ENCODE data around the gene SLC4A5.
"Not testable (repeated sequence)": the region's sequence is repeated elsewhere in the genome, so short reads cannot be mapped to it uniquely, and the experiment has no call there.

Gene SLC4A5

DNA sequence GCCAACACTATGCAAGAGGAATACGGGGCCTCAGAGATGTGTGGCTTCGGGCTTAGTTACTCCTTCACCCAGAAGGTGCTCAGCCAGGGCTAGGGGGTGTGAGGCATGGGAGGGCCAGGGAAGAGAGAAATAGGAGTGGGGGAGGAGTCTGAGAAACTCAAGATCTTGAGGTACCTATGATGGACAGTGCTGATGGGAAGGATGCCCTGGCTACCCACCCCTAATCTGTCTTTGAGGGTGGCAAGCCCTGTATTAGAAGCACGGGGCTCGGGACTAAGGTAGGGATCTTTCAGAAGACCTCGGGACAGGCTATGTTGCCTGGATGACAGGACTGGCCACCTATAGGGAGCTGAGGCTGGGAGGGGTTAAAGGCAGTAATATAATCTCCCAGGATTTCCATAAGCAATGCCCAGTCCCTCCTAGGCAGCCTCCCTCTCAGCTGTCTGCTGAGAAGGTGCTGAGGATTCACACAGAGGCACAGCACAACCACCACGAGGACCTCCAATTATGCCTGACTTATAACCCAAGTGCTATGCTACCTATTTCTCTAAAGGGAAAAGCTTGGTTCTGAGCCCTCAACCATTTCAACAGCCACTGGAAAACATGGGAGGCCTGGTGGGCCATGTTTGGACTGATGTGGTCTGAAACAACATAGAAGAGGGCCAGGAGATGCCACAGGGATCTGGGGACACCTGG, 121.5 kb downstream of the SLC4A5 start:
- TF ChIP-seq MYC (IDR thresholded peaks at IDR 0.05; ENCODE audit: low read depth, low read length) = no peak
- no peak for TF ChIP-seq CTCF (IDR thresholded peaks at IDR 0.05; ENCODE audit: low read depth, low read length)
- TF ChIP-seq MAX (IDR thresholded peaks at IDR 0.05; ENCODE audit: low read depth, low read length) = no peak
- TF ChIP-seq POLR2A (IDR thresholded peaks at IDR 0.05; ENCODE audit: extremely low read depth, insufficient read length) = no peak
- no peak overlapping the region for H3K4me3 ChIP-seq (ENCODE audit: low read depth, low read length)
- DNase-seq (ENCODE audit: low read depth) = no peak

DNA sequence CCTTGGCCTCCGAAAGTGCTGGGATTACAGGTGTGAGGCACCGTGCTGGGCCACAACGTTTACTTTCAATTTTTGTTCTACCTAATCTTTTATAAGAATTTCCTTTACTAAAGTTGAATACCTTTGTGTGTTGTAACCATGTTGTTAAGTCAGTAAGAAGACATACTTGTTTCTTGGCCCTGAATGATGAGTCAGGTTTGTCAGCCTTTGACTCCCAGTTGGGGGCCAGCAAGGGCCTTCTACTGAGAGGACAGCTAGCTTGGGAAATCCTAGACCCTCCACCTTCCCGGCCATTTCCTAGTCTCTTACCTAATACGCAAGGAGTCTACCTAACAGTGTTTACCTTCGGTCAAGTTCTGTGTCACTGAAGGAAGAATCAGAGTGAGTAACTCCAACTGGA, 122.1 kb downstream of the SLC4A5 start:
- TF ChIP-seq CTCF (IDR thresholded peaks at IDR 0.05; ENCODE audit: low read depth, low read length) (no peak), MAX (IDR thresholded peaks at IDR 0.05; ENCODE audit: low read depth, low read length) (no peak), POLR2A (IDR thresholded peaks at IDR 0.05; ENCODE audit: extremely low read depth, insufficient read length) (no peak), MYC (IDR thresholded peaks at IDR 0.05; ENCODE audit: low read depth, low read length) (no peak)
- DNase-seq (ENCODE audit: low read depth) = no peak

GRCh38 chr2:74219846-74220486, 123.2 kb downstream of the SLC4A5 start:
- TF ChIP-seq CTCF (IDR thresholded peaks at IDR 0.05; ENCODE audit: low read depth, low read length) = no peak
- DNase-seq (ENCODE audit: low read depth) = no peak
- H3K4me3 ChIP-seq (ENCODE audit: low read depth, low read length) = no peak overlapping the region

More for the DNA sequence above, 122.1 kb downstream of the SLC4A5 start:
- no peak overlapping the region for H3K4me3 ChIP-seq (ENCODE audit: low read depth, low read length)

- no peak for DNase-seq (ENCODE audit: low read depth)
- no peak for TF ChIP-seq MYC (IDR thresholded peaks at IDR 0.05; ENCODE audit: low read depth, low read length)
- no peak for TF ChIP-seq CTCF (IDR thresholded peaks at IDR 0.05; ENCODE audit: low read depth, low read length)
- no peak for TF ChIP-seq MAX (IDR thresholded peaks at IDR 0.05; ENCODE audit: low read depth, low read length)
- no peak for TF ChIP-seq POLR2A (IDR thresholded peaks at IDR 0.05; ENCODE audit: extremely low read depth, insufficient read length)
- no peak overlapping the region for H3K4me3 ChIP-seq (ENCODE audit: low read depth, low read length)
These were observed 126.6 kb downstream of the SLC4A5 start for GRCh38 chr2:74216642-74217041.

DNA sequence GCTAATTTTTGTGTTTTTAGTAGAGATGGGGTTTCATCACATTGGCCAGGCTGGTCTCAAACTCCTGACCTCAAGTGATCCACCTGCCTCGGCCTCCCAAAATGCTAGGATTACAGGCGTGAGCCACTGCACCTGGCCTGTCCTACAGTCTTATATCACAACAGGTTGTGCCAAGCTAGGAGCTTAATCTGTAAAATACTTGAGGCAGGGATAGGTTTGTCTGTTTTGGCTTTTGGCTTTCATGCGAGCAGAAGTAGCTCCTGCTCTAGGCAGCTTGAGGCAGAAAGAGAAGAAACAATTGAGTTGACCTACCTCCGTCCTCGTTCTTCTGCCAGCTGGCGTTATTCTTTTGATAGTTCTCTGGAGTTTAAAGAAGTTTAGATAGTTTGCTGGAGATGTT, 127.4 kb downstream of the SLC4A5 start:
- DNase-seq (ENCODE audit: low read depth); H3K4me3 ChIP-seq (ENCODE audit: low read depth, low read length): not testable (repeated sequence)

- TF ChIP-seq MYC (IDR thresholded peaks at IDR 0.05; ENCODE audit: low read depth, low read length) = no peak
- TF ChIP-seq CTCF (IDR thresholded peaks at IDR 0.05; ENCODE audit: low read depth, low read length) = no peak
- TF ChIP-seq POLR2A (IDR thresholded peaks at IDR 0.05; ENCODE audit: extremely low read depth, insufficient read length) = no peak
- TF ChIP-seq MAX (IDR thresholded peaks at IDR 0.05; ENCODE audit: low read depth, low read length) = no peak
These were observed 130.4 kb downstream of the SLC4A5 start for GRCh38 chr2:74212702-74213410.

More at GRCh38 chr2:74212702-74213410, 130.4 kb downstream of the SLC4A5 start:
- H3K4me3 ChIP-seq (ENCODE audit: low read depth, low read length) = no peak overlapping the region
- DNase-seq (ENCODE audit: low read depth) = no peak

Measured in NB4 (cell line).